Astrocyte of the cerebellum (primary cell): ENCODE results near the gene TPP1.

Experiments used
- DNase-seq: peaks from one replicate; pipeline ENCODE4 v3.0.0-alpha.2; 2011; ENCODE audit warnings: low read depth
- H3K4me3 ChIP-seq: 2 replicates; pipeline ENCODE4 v1.5.1; 2011; ENCODE audit warnings: mild to moderate bottlenecking, low read depth, low read length, moderate library complexity
- in situ Hi-C: cut with HindIII; loops from 2 replicates; pipeline ENCODE4 v1.10.0; 2017; ENCODE audit warnings: low sequenced_read_pairs
- TF ChIP-seq, protein P1 (sequence below): IDR thresholded peaks from 2 replicates; pipeline ENCODE4 v1.5.1; 2012; ENCODE audit warnings: low read length, low read depth, moderate library complexity, mild to moderate bottlenecking; ENCODE audit errors: missing control alignments

TPP1 gene

DNA sequence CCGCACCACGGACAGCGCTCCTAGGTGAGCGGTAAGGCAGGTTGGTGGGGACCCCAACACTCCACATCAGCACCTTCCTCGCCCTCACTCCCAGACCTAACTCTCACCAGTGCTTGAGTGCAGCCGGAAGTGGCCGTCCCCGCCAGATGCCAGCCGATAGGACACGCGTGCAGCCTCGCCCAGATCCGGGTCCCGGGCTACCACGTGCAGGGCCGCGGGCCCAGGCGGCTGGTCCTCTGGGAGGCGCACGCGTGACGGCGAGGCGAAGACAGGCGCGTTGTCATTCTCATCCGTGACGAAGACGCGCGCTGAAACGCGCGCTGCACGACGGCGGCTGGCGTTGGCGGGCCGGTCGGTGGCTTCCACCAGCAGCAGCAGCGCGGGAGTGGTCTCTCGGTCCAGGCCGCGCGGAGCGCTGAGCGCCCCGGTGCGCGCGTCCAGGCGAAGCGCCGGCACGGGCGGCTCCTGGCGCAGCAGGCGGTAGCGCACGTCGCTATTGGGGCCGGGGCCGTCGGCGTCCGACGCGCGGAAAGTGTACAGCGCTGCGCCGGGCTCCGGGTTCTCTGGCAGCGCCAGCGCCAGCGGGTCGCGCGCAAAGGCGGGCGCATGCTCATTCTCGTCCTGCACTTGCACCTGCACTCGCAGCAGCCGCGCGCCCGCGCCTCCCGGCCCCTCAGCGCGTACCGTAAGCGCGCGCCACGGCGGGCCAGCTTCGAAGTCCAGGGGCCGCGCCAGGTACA is 10.8 kb upstream of the TPP1 start:
- no peak overlapping the region for H3K4me3 ChIP-seq
- TF ChIP-seq, protein P1, sequence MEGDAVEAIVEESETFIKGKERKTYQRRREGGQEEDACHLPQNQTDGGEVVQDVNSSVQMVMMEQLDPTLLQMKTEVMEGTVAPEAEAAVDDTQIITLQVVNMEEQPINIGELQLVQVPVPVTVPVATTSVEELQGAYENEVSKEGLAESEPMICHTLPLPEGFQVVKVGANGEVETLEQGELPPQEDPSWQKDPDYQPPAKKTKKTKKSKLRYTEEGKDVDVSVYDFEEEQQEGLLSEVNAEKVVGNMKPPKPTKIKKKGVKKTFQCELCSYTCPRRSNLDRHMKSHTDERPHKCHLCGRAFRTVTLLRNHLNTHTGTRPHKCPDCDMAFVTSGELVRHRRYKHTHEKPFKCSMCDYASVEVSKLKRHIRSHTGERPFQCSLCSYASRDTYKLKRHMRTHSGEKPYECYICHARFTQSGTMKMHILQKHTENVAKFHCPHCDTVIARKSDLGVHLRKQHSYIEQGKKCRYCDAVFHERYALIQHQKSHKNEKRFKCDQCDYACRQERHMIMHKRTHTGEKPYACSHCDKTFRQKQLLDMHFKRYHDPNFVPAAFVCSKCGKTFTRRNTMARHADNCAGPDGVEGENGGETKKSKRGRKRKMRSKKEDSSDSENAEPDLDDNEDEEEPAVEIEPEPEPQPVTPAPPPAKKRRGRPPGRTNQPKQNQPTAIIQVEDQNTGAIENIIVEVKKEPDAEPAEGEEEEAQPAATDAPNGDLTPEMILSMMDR = no peak
- DNase-seq = no peak
- in situ Hi-C loops = no loop called here

DNA sequence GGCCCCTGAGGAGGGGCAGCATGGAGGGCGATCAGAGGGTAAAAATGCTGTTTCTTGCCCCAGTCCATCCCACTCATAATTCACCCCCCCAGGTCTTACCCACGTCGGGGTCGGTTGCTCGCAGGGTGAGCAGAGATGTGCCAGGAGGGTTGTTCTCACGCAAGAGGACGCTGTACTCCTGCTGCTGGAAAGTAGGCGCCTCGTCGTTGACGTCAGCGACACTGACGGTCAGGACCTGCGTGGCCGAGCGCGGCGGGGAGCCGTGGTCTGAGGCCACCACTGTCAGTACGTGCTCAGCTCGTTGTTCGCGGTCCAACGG is 10.3 kb upstream of the TPP1 start:
- TF ChIP-seq, protein P1 = no peak

DNA sequence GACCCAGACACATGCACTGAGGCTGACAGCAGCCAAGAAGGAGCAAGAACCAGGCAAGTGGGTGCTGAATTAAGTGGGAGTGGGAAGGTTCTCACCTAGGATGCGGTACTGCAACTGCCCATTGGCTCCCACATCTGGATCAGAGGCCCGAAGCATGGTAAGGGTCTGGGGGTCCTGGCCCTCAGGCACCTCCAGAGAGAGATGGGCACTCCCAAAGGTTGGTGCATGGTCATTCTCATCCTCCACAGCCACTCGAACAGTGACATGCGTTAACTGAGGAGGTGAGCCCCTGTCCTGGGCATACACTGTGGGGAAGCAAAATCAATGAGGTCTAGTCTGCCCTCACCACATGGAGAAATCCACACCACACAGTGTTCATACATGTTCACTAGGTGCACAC is 9.3 kb upstream of the TPP1 start:
- TF ChIP-seq, protein P1 = no peak
- in situ Hi-C loops = no loop called here
- no peak for DNase-seq

More for the DNA sequence above, 10.3 kb upstream of the TPP1 start:
- in situ Hi-C loops = no loop called here
- no peak overlapping the region for H3K4me3 ChIP-seq
- DNase-seq = no peak

DNA sequence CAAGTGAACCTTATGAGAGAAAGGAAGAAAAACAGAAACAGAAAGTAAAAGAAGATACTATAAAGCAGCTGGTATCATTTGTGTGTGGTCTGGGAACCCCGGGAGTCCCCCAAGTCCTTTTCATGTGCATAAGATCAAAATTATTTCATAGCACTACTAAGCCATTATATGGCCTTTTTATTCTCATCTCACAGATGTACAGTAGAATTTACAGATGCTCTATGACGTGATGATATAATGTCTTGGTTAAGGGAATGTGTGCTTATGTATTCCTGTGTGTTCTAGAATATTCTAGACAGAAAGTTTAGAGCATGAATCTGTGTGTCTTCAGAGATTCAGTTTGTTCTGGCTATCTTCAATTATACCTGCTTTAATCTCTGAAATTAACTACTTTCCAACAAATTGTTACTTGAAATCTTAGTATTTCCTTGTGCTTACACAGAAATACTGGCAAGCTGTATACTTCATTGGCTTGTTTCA is 8.6 kb upstream of the TPP1 start:
- TF ChIP-seq, protein P1 = no peak
- no peak overlapping the region for H3K4me3 ChIP-seq
- DNase-seq = no peak
- in situ Hi-C loops = no loop called here

More for the DNA sequence above, 9.3 kb upstream of the TPP1 start:
- H3K4me3 ChIP-seq = no peak overlapping the region

DNA sequence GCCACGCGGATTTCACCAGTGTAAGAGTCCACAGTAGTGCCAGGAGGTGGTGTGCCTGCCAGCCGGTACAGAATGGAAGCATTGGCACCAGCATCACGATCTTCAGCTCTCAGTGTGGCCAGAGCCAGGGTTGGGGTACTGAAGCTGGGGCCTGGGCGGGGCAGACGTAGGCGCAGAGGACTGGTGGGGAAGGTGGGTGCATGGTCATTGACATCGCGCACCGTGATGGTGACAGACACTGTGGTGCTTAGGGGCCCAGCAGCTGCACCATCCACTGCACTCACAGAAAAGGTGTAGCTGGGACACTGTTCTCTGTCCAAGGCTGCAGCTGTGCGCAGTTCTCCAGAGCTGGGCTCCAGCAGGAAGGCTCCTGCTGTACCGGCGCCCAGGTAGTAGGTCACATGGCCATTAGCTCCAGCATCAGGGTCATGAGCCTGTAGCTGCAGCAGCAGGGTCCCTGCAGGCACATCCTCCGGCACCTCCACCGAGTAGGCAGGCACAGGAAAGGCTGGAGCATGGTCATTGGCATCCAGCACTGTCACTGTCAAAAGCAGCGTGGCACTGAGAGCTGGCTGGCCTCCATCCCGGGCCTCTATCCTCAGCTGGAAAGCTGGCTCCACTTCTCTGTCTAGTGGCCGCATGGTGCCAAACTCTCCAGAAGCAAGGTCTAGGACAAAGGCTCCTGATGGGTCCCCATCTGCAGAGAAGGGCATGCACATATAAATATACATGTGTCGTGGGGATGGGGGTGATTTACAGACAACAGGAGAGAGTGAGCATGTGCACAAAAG is 7.9 kb upstream of the TPP1 start:
- no peak for DNase-seq
- H3K4me3 ChIP-seq = no peak overlapping the region
- TF ChIP-seq, protein P1 = no peak
- in situ Hi-C loops = no loop called here

DNA sequence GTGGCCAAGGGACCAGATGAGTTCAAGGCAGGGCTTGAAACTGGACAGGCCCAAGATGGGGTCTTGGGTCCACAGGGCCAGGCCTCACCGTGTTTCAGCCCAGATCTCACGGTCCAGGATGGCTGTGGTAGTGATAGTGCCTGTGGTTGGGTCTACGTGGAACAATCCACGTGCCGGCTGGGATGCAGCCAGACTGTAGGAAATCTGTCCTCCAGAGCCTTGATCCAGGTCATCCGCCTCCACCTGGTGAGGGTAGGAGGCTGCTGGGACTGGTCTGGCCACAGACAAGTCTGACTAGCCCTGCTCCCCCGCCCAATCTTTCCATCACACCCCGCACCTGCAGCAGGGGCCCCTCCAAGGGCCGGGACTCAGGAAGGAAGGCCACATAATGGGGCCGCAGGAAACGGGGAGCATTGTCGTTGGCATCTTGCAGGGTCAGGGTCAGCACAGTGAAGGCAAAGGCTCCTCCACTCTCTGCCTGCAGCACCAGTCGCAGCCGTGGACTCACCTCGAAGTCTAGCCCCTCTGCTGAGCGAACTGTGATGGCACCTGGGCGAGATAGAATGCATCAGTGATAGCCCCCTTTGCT is 6.7 kb upstream of the TPP1 start:
- H3K4me3 ChIP-seq = no peak overlapping the region
- no peak for DNase-seq
- TF ChIP-seq, protein P1 = no peak
- in situ Hi-C loops = no loop called here
